ENCODE measurements around the gene C5AR2.
"Not testable (repeated sequence)": the region's sequence is repeated elsewhere in the genome, so short reads cannot be mapped to it uniquely, and the experiment has no call there.

The C5AR2 gene

DNA sequence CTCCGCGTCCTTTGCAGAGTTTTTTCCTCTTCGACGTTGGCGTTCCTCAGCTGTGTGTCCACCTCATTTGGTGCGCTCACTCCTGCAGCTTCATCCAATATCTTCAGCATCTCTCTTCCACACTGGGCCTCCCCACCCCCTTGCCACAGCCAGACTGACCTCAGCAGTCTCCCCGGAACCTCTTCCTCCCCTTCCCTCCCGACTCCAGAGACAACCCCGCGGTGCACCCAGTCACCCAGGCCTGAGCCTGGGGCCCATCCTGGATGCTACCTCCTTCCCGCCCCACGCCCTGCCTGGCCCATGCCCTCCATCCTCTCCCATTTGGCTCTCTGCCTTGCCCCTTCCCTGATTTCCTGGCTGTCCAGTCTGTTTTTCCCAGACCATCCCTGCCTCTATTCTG, 8.1 kb upstream of the C5AR2 start:
- DNase-seq (ENCODE audit: low spot score), result no peak

DNA sequence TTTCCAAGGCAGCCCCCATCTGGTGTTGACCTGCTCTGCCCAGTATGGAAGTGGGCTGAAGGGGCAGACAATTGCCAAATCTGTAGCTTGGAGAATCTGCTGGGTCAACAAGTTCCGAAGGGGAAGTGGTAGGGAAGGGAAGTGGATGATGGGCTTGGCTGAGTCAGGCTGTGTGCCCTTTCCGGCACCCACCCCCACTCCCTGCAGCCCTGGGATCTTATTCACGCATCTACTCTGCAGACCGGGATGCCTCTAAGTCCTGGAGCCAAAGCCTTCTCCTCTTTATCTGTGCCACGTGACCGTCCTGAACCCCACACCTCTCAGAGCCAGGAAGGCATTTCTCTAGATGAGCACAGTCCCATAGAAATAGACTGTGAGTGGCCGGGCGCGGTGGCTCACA, 7.5 kb upstream of the C5AR2 start:
- DNase-seq (ENCODE audit: low spot score), result no peak

DNA sequence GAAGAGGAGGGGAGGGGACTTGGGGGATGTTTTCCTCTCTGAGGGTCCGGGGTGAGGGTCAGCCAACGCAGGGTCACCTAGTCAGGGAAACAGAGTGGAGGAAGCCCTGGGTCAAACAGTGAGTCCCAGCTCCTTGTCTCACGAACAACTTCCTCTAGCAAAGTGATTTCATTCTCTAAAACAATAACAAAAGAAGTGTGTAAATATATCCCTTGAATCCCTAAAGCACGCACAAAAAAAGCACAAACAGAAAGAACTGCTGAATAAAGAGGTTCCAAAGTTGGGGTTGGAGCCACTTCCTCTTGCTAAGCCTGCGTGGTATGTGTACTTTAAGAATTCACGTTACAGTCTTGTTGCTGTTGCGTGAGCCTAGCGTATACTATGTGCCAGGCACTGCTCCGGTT, 1.5 kb upstream of the C5AR2 start:
- DNase-seq (ENCODE audit: low spot score), result no peak

DNA sequence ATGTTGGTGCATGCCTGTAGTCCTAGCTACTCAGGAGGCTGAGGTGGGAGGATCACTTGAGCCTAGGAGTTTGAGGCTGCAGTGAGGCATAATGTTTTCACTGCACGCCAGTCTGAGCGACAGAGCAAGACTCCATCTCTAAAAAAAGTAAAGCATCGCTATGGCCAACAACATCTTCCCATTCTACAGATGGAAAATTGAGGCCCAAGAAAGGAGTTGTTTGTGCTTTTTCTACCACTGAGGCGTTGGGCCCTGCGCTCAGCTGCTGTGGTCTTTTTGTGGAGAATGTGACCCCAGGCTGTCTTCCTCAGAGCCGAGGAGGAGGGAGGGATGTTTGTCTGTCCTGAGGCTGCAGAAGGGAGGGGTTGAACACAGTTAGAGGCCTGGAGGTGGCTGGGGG, 485 bp upstream of the C5AR2 start:
- no peak for DNase-seq (ENCODE audit: low spot score)

DNA sequence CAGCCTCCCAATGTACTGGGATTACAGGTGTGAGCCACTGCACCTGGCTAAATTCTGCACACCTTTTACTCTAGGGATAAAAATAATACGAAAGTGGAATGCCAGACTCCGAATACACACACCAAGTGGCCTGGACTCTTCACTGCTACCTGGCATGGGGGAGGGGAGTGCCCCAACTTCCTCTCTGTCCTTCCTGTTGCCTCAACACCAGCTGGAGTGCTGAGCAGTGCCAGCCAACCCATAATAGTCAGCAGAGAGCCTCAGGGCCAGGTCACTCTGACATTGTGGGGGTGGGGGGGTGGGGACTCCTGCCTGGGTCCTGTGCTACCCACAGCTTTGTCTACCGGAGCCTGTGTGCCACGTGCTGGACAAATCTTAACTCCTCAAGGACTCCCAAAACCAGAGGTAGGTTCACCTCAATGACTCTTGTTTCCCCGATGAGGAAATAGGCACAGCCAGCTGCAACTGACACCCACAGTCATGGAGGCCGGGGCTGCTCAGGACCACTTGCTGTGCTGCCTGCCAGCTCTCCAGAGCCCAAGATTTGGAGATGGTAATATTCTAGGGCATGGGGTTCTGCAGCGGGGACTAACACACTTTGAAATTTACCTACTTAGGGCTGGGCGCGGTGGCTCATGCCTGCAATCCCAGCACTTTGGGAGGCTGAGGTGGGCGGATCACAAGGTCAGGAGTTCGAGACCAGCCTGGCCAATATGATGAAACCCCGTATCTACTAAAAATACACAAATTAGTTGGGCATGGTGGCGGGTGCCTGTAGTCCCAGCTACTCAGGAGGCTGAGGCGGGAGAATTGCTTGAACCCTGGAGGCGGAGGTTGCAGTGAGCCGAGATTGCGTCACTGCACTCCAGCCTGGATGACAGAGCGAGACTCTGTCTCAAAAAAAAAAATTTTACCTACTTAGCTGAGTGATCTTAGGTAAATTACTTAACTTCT, 5.1 kb downstream of the C5AR2 start:
- DNase-seq (ENCODE audit: low spot score), result peak; percentile 69

DNA sequence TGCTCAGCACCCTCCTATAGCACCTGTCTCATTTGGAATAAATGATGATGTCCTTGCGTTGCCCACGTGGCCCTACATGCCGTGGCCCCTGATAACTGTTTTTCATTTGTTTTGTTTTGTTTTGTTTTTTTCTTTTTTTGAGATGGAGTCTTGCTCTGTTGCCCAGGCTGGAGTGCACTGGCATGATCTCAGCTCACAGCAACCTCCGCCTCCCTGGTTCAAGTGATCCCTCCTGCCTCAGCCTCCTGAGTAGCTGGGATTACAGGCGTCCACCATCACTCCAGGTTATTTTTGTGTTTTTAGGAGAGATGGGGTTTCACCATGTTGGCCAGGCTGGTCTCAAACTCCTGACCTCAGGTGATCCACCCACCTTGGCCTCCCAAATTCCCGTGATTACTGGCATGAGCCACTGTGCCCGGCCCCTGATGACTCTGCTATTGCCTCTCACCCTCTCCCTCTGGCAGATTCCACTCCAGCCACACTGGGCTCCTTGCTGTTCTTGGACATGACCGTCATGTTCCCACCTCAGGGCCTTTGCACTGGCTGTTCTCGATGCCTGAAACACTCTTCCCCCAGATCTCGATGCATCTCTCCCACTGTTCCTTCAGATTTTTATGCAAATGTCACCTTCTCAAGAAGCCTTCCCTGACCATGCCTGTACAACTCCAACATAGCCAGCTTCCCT, 7.4 kb downstream of the C5AR2 start:
- DNase-seq (ENCODE audit: low spot score), result no peak

DNA sequence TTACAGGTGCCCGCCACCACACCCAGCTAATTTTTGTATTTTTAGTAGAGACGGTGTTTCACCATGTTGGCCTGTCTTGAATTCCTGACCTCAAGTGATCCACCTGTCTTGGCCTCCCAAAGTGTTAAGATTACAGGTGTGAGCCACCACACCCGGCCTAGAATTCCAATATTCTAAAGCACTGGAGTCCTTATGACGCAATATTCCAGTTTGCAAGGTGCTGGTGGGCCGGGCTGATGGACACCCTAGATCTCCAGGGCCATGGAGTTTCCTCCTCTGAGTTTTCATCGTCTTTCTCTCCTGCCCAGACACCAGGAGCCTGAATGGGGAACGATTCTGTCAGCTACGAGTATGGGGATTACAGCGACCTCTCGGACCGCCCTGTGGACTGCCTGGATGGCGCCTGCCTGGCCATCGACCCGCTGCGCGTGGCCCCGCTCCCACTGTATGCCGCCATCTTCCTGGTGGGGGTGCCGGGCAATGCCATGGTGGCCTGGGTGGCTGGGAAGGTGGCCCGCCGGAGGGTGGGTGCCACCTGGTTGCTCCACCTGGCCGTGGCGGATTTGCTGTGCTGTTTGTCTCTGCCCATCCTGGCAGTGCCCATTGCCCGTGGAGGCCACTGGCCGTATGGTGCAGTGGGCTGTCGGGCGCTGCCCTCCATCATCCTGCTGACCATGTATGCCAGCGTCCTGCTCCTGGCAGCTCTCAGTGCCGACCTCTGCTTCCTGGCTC, 8.7 kb downstream of the C5AR2 start:
- DNase-seq (ENCODE audit: low spot score), result no peak

DNA sequence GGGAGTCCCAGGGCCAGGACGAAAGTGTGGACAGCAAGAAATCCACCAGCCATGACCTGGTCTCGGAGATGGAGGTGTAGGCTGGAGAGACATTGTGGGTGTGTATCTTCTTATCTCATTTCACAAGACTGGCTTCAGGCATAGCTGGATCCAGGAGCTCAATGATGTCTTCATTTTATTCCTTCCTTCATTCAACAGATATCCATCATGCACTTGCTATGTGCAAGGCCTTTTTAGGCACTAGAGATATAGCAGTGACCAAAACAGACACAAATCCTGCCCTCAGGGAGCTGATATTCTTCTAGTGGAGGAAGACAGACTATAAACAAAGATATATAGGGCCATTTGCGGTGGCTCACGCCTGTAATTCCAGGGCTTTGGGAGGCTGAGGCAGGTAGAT, 9.8 kb downstream of the C5AR2 start:
- peak; percentile 27 for DNase-seq (ENCODE audit: low spot score)

DNA sequence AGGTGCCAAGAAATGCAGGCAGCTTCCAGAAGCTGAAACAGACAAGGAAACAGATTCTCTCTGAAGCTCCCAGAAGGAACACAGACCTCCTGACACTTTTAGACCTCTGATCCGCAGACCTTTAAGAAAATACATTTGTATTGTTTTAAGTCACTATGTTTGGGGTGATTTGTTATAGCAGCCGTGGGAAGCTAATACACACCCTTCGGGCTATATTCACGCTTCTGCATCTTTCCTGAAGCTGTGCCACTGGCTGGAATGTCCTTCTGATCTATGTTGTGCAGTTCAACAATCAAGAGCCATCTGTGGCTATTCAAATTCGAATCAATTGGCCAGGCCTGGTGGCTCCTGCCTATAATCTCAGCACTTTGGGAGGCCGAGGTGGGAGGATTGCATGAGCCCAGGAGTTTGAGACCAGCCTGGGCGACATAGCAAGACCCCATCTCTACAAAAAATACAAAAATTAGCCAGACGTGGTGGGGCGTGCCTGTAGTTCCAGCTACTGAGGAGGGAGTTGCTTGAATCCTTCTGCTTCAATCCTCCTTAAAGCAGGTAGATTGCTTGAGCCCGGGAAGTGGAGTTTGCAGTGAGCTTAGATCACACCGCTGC, 11.3 kb downstream of the C5AR2 start:
- DNase-seq (ENCODE audit: low spot score), result no peak

DNA sequence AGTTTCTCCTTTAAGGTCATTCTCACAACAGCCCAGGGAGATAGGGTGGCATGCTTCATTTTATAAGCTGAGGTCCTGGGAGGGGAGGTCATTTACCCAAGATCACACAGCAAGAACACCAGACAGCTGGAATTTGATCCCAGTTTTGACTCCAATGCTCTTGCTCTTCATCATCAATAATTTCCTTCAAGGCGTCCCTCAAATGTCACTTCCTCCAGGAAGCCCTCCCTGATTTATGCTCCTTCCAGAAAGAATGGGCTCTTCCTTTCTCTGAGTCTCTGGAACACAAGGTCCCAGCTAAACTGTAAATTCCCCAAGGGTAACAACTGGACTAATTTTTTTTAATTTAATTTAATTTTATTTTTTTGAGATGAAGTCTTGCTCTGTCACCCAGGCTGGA, 12.4 kb downstream of the C5AR2 start:
- no peak for DNase-seq (ENCODE audit: low spot score)

DNA sequence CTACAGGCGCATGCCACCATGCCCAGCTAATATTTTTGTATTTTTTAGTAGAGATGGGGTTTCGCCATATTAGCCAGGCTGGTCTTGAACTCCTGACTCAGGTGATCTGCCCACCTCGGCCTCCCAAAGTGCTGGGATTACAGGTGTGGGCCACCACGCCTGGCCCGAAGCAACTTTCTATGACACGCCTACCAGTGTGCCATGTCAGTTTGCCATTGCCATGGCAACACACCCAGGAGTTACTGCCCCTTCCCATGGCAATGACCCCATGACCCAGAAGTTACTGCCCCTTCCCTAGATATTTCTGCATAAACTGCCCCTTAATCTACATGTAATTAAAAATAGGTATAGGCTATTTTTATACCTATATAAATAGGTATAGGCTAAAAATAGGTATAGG, 14.0 kb downstream of the C5AR2 start:
- not testable (repeated sequence) for DNase-seq (ENCODE audit: low spot score)

DNA sequence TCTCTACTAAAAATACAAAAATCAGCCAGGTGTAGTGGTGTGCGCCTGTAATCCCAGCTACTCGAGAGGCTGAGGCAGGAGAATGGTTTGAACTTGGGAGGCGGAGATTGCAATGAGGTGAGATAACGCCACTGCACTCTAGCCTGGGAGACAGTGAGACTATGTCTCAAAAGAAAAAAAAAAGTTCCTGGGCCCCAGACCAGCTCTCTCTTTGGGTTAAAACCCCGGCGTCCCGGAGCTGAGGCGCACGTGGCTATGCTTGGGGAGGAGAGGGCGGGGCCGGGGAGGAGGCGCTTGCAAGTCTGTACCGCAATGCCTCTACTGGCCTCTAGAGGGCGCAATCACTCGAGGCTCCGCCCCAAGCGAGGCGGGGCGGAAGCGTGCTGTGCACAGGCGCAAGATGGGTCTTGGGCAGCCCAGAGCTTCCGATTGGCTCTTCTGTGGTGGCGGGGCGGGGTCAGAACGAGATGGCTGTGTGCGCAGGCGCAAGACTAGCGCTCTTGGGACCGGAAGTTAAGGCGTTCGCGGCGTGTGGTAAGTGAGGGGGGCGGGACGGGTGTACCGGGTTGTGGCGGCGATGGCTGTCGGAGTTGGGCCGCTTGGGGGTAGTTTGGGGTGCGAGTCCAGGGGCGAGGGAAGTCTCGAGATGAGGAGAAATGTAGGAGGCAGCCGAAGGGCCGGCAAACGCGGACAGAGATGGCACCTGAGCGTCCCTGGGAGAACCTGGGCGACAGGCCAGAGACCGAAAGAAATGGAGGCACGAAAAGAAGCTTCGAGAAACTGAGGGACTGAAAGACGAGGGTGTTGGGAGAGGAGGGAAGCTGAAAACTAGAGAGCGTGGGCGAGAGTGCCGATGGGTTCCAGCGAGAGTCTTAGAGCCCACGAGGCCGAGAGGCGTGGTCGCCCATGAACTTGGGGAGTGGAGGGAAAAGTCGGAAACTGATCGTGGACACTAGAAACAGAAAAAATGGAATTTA, 17.1 kb downstream of the C5AR2 start, which contains the start of gene DHX34:
Gene DHX34, plus strand, starts transcription at position 497 of the 977 bp plus-strand sequence. CDS start 3,716 bp downstream, outside the sequence.
- peak; percentile 100 for DNase-seq (ENCODE audit: low spot score)

DNA sequence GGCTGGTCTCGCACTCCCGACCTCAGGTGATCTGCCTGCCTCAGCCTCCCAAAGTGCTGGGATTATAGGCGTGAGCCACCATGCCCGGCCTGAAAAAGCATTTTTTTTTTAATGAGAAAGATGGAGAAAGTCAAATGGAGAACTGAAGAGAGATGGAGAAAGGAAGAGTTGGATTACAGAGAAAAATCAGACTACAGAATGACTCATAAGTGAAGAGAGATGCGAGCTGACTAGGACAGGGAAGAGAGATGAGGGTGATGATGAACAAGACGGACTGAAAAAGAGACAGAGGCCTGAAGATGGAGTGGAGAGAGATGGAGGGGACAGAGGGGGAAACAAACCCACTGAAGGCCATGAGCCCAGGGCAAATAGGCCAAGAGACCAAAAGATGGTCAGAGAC, 18.7 kb downstream of the C5AR2 start:
- no peak for DNase-seq (ENCODE audit: low spot score)

DNA sequence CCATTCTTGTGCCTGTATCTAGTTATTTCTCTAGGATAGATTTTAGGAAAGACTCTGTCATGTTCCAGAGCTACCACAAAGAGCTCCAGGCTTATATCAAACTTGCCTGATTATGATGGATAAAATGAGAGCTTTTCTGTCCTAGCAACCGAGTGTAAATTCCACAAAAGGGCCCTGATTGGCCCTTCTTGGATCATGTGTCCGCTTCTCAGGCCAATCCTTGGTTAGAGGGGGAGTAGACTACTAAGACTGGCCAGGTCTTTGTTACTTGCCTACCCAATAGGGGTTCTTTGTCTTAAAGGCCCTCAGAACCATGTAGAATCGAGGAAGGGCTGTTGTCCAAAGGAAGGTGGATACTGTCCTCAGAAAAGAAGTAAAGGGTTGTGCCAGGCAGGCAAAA, 19.6 kb downstream of the C5AR2 start:
- no peak for DNase-seq (ENCODE audit: low spot score)

DNA sequence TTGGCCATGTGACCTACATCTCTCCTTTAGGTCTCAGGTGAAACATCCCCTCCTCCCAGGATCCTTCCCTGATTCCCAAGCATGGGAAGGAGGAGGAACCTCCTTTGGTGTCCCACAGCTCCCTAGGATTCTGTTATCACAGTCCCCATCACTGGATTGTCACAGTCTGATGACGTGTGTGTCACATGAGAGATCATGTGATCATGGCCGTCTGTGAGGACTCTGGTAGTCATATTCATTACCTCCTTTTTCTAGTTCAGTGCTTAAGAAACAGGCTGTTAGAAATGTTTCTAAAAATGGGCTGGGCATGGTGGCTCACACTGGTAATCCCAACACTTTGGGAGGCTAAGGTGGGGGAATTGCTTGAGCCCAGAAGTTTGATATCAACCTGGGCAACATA, 20.1 kb downstream of the C5AR2 start:
- peak; percentile 51 for DNase-seq (ENCODE audit: low spot score)

DNA sequence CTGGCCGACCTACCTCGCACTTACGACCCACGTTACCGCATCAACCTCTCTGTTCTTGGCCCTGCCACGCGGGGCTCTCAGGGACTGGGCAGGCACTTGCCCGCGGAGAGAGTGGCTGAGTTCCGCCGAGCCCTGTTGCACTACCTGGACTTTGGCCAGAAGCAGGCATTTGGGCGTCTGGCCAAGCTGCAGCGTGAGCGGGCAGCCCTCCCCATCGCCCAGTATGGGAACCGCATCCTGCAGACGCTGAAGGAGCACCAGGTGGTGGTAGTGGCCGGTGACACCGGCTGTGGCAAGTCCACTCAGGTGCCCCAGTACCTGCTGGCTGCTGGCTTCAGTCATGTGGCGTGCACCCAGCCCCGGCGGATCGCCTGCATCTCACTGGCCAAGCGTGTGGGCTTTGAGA, 21.3 kb downstream of the C5AR2 start:
- DNase-seq (ENCODE audit: low spot score), result no peak

DNA sequence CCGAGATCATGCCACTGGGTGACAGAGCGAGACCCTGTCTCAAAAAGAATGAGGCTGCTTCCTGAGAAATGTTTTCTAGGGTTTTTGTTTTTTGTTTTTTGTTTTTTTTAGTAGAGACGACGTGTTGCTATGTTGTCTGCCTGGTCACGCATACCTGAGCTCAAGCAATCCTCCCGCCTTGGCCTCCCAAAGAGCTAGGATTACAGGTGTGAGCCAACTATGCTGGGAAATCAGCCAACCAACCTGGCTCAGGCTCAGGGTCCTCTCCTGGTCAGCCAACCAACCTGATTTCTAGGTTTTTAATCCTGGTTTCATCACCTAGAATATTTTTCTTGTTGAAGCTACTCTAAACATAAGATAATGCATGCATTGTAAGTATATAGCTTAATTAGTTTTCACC, 24.9 kb downstream of the C5AR2 start:
- no peak for DNase-seq (ENCODE audit: low spot score)

DNA sequence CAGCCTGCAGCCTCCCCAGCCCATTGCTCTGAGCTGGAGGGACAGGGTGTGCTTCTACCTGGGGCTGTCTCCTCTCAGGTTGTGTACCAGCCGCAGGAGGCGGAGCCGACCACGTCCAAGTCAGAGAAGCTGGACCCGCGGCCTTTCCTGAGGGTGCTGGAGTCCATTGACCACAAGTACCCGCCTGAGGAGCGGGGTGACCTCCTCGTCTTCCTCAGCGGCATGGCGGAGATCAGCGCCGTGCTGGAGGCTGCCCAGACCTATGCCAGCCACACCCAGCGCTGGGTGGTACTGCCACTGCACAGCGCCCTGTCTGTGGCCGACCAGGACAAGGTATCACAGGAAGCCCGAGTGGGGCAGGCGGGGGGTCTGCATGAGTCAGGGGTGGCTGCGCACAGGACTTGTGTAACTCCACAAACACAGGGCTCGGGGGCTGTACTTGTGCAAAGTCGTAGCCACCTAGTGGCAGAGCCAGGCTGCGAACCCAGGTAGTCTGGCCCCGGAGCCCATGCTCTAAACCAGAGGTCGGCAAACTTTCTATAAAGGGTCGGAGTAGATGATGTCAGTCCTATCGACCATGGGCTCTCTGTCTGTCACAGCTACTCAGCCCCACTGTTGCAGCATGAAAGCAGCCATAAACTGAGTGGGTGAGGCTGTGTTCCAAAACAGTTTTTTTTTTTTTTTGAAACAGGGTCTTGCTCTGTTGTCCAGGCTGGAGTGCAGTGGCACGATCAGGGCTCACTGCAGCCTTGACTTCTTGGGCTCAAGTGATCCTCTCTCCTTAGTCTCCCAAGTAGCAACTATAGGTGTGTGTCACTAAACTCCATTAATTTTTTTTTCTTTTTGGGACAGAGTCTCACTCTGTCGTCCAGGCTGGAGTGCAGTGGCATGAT, 26.1 kb downstream of the C5AR2 start:
- DNase-seq (ENCODE audit: low spot score), result no peak

DNA sequence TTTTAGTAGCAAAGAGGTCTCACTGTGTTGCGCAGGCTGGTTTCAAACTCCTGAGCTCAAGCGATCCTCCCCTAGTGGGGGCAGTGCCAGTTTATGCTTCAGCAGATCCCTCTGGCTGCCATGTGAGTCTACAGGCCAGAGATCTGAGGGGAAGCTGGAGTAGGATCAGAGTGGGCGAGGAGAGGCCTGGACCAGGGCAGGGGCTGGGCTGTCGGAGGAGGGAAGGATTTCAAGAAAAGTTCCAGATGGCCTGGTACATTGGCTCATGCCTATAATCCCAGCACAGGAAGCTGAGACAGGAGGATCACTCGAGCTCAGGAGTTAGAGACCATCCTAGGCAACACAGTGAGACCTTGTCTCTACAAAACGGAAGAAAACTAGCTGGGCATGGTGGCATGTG, 27.0 kb downstream of the C5AR2 start:
- DNase-seq (ENCODE audit: low spot score), result no peak

DNA sequence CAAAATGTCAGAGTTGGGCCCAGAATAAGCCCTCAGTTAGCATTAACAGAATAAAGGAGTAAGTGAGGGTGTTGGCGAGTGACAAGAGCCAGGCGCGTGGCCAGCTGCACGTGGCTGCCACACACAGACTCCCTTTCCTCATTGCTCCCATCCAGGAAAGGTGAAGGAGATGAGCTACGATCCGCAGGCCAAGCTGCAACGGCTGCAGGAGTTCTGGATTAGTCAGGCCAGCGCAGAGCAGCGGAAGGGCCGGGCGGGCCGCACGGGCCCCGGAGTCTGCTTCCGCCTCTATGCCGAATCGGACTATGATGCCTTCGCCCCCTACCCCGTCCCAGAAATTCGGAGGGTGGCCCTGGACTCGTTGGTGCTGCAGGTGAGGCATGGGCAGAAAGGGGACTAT, 30.3 kb downstream of the C5AR2 start:
- DNase-seq (ENCODE audit: low spot score), result no peak

Measured in hematopoietic multipotent progenitor cell treated with erythropoietin and hydrocortisone succinate and interleukin-3 and kit ligand, for 17 days (in vitro differentiated cells).